K562 (cell line): ENCODE results near the gene LUC7L3. TPM values are rescaled to one million over a fixed set of nuclear protein-coding genes. Genes with fewer than 3 reads are reported as not detected.

Source experiments
- ATAC-seq: fragments of 200-7000 bp; cut with Tn5 transposase; 3 replicates; pipeline ENCODE4 v1.9.1; 2020; ENCODE audit warnings: moderate library complexity
- BruUV-seq: library from RNA; stranded (reverse); fragments of 400-500 nt; replicated peaks from 2 replicates; lab custom pipeline; 2021; lab: Mats Ljungman, UMichigan
- CTCF ChIA-PET: fragments of 300-600 bp; formaldehyde crosslinking; extraction: SDS; loops from one replicate; lab custom pipeline; 2021; ENCODE audit warnings: low intra/inter-chr PET ratio; lab: Yijun Ruan, JAX
- POLR2A ChIA-PET: fragments of 300-600, 350-650 bp; sonication (Branson Sonifier 250); formaldehyde crosslinking; extraction: SDS; loops from one replicate; lab custom pipeline; 2021; ENCODE audit warnings: antibody characterized with exemption, inconsistent platforms; lab: Yijun Ruan, JAX
- DNase-seq, 4 experiments: peaks; one replicate each; pipeline versions ENCODE4 v3.0.0 to v3.0.0-alpha.2; 2011 to 2018; ENCODE audit warnings: low spot score in 3 of 4, mixed read lengths in 3 of 4; ENCODE audit errors: extremely low read depth in 1 of 4
- FAIRE-seq: peaks from 2 replicates; lab custom pipeline; 2011; peaks lifted over from hg19 to GRCh38; lab: Jason Lieb, UNC
- H2AFZ ChIP-seq: 2 replicates; pipeline ENCODE4 v1.6.0; 2011; ENCODE audit warnings: low read depth, low read length, control low read depth, inconsistent platforms
- H3K27ac ChIP-seq: fragments of 200-600 bp; 3 replicates; pipeline ENCODE4 v1.8.0; 2011; ENCODE audit warnings: low read depth, mild to moderate bottlenecking, control low read depth, inconsistent platforms, low read length, moderate library complexity, mixed read lengths; ENCODE audit errors: extremely low read depth
- H3K27me3 ChIP-seq, 2 experiments: fragments of 300-600 bp in 1 of 2; 2 replicates in 1 of 2; 3 replicates in 1 of 2; pipeline versions ENCODE4 v1.6.0 to v1.8.0; 2011; ENCODE audit warnings: inconsistent platforms in 2 of 2, low read length in 2 of 2, mild to moderate bottlenecking in 1 of 2, mixed read lengths in 1 of 2, moderate library complexity in 1 of 2; ENCODE audit not compliant: control insufficient read depth in 2 of 2, insufficient read depth in 2 of 2
- H3K36me3 ChIP-seq: fragments of 300-600 bp; 3 replicates; pipeline ENCODE4 v1.8.0; 2011; ENCODE audit warnings: mild to moderate bottlenecking, low read length, inconsistent platforms; ENCODE audit not compliant: control insufficient read depth, insufficient read depth
- H3K4me1 ChIP-seq, 2 experiments: fragments of 200-600 bp in 1 of 2; replicated peaks in 1 of 2; 2 replicates in 1 of 2; 3 replicates in 1 of 2; pipeline versions ENCODE4 v1.5.1 to v1.8.0; 2011; ENCODE audit warnings: inconsistent platforms in 2 of 2, low read length in 2 of 2, mild to moderate bottlenecking in 1 of 2, mixed read lengths in 1 of 2, moderate library complexity in 1 of 2; ENCODE audit not compliant: control insufficient read depth in 2 of 2, insufficient read depth in 2 of 2
- H3K4me2 ChIP-seq: 2 replicates; pipeline ENCODE4 v1.6.1; 2011; ENCODE audit warnings: low read length, control low read depth, inconsistent platforms, mixed read lengths; ENCODE audit not compliant: insufficient read depth
- H3K4me3 ChIP-seq: fragments of 200-600 bp; sonication (generic), shearing (Covaris generic); 2 replicates; pipeline ENCODE4 v1.5.1; 2016; ENCODE audit warnings: control low read depth, inconsistent platforms
- H3K79me2 ChIP-seq: fragments of 200-600 bp; 3 replicates; pipeline ENCODE4 v1.8.0; 2011; ENCODE audit warnings: low read length, inconsistent platforms; ENCODE audit not compliant: control insufficient read depth, insufficient read depth
- H3K9ac ChIP-seq, 2 experiments: 2 replicates each; pipeline versions ENCODE4 v1.6.0 to v1.6.1; 2011; ENCODE audit warnings: low read depth in 2 of 2, low read length in 2 of 2, control low read depth in 1 of 2, inconsistent platforms in 1 of 2, mild to moderate bottlenecking in 1 of 2, mixed read lengths in 1 of 2; ENCODE audit not compliant: insufficient read depth in 1 of 2
- H3K9me1 ChIP-seq: one replicate; pipeline ENCODE4 v1.6.0; 2011; ENCODE audit warnings: inconsistent platforms, mild to moderate bottlenecking, low read length, moderate library complexity; ENCODE audit not compliant: control insufficient read depth, insufficient read depth
- H3K9me3 ChIP-seq: replicated peaks from 2 replicates; pipeline ENCODE4 v1.5.1; 2011; ENCODE audit warnings: low read depth, low read length, inconsistent platforms; ENCODE audit not compliant: control insufficient read depth, insufficient read depth
- H4K20me1 ChIP-seq: replicated peaks from 2 replicates; pipeline ENCODE4 v1.6.1; 2011; ENCODE audit warnings: low read length, inconsistent platforms, mixed read lengths; ENCODE audit not compliant: control insufficient read depth, insufficient read depth
- BRD9 ChIP-seq: fragments of 450-650 bp; IDR thresholded peaks from 2 replicates; pipeline ENCODE4 v1.6.1; 2018; ENCODE audit warnings: low read depth; ENCODE audit not compliant: partially characterized antibody
- C11orf30 ChIP-seq: fragments of 450-650 bp; IDR thresholded peaks from 2 replicates; pipeline ENCODE4 v1.6.1; 2016; ENCODE audit warnings: low read depth, mild to moderate bottlenecking
- CAMTA2 ChIP-seq: fragments of 250-450 bp; sonication (Bioruptor Pico); conservative IDR thresholded peaks from 2 replicates; pipeline ENCODE4 v1.5.1; 2022
- CBFA2T3 ChIP-seq: fragments of 450-650 bp; IDR thresholded peaks from 2 replicates; pipeline ENCODE4 v1.6.1; 2017
- HNRNPK ChIP-seq: fragments of 200-400 bp; formaldehyde crosslinking; IDR thresholded peaks from one replicate; pipeline ENCODE4 v1.6.1; 2018; ENCODE audit warnings: mild to moderate bottlenecking, low read depth, low read length; ENCODE audit not compliant: poor library complexity, severe bottlenecking
- MCM3 ChIP-seq: fragments of 450-650 bp; IDR thresholded peaks from 2 replicates; pipeline ENCODE4 v1.6.1; 2016
- MECOM ChIP-seq: fragments of 250-450 bp; sonication (Bioruptor Pico); IDR thresholded peaks from 2 replicates; pipeline ENCODE4 v1.8.0; 2022; ENCODE audit warnings: inconsistent platforms
- MTA1 ChIP-seq: fragments of 450-650 bp; IDR thresholded peaks from 2 replicates; pipeline ENCODE4 v1.6.1; 2017; ENCODE audit warnings: borderline replicate concordance
- NBN ChIP-seq: fragments of 450-650 bp; IDR thresholded peaks from 2 replicates; pipeline ENCODE4 v1.6.1; 2016; ENCODE audit warnings: low read depth, mild to moderate bottlenecking
- POLR2AphosphoS5 ChIP-seq: IDR thresholded peaks from 2 replicates; pipeline ENCODE4 v1.6.1; 2011; ENCODE audit warnings: mild to moderate bottlenecking, low read depth, low read length, moderate library complexity; ENCODE audit not compliant: control insufficient read depth, insufficient read depth
- SAFB2 ChIP-seq: fragments of 200-400 bp; formaldehyde crosslinking; IDR thresholded peaks from 2 replicates; pipeline ENCODE4 v1.6.1; 2018; ENCODE audit warnings: borderline replicate concordance, low read length, low read depth, moderate library complexity; ENCODE audit not compliant: severe bottlenecking
- SAP30 ChIP-seq: fragments of 200-600 bp; sonication (generic); IDR thresholded peaks from 2 replicates; pipeline ENCODE4 v1.6.1; 2012; ENCODE audit warnings: borderline replicate concordance, low read depth, mild to moderate bottlenecking, moderate library complexity, low read length, control low read depth, inconsistent platforms; ENCODE audit not compliant: insufficient read depth, poor library complexity, severe bottlenecking
- SMARCA4 ChIP-seq: fragments of 450-650 bp; IDR thresholded peaks from 2 replicates; pipeline ENCODE4 v1.6.1; 2016
- TEAD2 ChIP-seq: fragments of 450-650 bp; IDR thresholded peaks from 2 replicates; pipeline ENCODE4 v1.6.1; 2016; ENCODE audit warnings: missing genetic modification characterization, control low read depth, missing compliant biosample characterization
- TEAD4 ChIP-seq, 2 experiments: sonication (generic) in 1 of 2; formaldehyde crosslinking in 1 of 2; IDR thresholded peaks; 2 replicates each; pipeline versions ENCODE4 v1.6.1 to v1.8.0; 2012 to 2022; ENCODE audit warnings: borderline replicate concordance in 1 of 2, inconsistent platforms in 1 of 2, low read length in 1 of 2, mild to moderate bottlenecking in 1 of 2, missing genetic modification reagents in 1 of 2
- WGBS: fragments of 100-300 bp; shearing (Covaris generic); methylation state at CpG from one replicate; pipeline ENCODE4 v1.1.6; 2016; ENCODE audit warnings: low coverage, mixed read lengths; ENCODE audit not compliant: insufficient coverage; ENCODE audit errors: missing lambda C conversion rate; 5-methylcytosine and 5-hydroxymethylcytosine counted together
- in situ Hi-C: fragments of 300-500 bp; cut with MboI; formaldehyde crosslinking; loops from 4 replicates; pipeline ENCODE4 v1.15.0; 2018; ENCODE audit warnings: inconsistent platforms, mixed read lengths
- intact Hi-C: fragments of 100-400 bp; cut with micrococcal nuclease; formaldehyde crosslinking; loops from 2 replicates; pipeline ENCODE4 v1.14.2; 2022
- polyA plus RNA-seq, 8 experiments: library from polyadenylated mRNA; depleted of rRNA in 4 of 8; stranded (reverse) in 5 of 8; unstranded in 3 of 8; fragments of >200 nt; fragmentation: Nextera tagmentation in 2 of 8; fragmentation: Illumina TruSeq in 1 of 8; extraction: Ambion mirVana in 2 of 8; extraction: Trizol in 1 of 8; gene quantifications; 2 replicates each; pipeline versions ENCODE4 v1.2.1 to v1.2.3, GENCODE V29; 2011 to 2014; ENCODE audit warnings: inconsistent platforms in 1 of 8, missing spikeins in 1 of 8
- total RNA-seq, 7 experiments: library from RNA; depleted of rRNA in 6 of 7; stranded (reverse); fragments of >200 nt in 6 of 7; fragmentation: Illumina TruSeq in 2 of 7; extraction: Trizol in 2 of 7; gene quantifications; 2 replicates each; pipeline versions ENCODE4 v1.2.1 to v1.2.3, GENCODE V29; 2011 to 2021; ENCODE audit warnings: low replicate concordance in 1 of 7
- TF ChIP-seq, protein P1 (sequence below): sonication (generic); formaldehyde crosslinking; IDR thresholded peaks from 2 replicates; pipeline ENCODE4 v1.8.0; 2023; ENCODE audit warnings: mild to moderate bottlenecking, missing genetic modification reagents
- TF ChIP-seq, protein P2 (sequence below), 2 experiments: fragments of 450-650 bp in 1 of 2; sonication (generic) in 1 of 2; formaldehyde crosslinking; conservative IDR thresholded peaks; 2 replicates each; pipeline versions ENCODE4 v1.4.0 to v1.8.1; 2020 to 2022; ENCODE audit warnings: mild to moderate bottlenecking in 1 of 2, missing genetic modification reagents in 1 of 2

Gene LUC7L3
- total and polyA plus RNA-seq, 9 of the 15 experiments (the other 6 are each of a cell fraction or from before 2014, with no cell fraction given), result 80.8 to 284 (median 127) TPM

DNA sequence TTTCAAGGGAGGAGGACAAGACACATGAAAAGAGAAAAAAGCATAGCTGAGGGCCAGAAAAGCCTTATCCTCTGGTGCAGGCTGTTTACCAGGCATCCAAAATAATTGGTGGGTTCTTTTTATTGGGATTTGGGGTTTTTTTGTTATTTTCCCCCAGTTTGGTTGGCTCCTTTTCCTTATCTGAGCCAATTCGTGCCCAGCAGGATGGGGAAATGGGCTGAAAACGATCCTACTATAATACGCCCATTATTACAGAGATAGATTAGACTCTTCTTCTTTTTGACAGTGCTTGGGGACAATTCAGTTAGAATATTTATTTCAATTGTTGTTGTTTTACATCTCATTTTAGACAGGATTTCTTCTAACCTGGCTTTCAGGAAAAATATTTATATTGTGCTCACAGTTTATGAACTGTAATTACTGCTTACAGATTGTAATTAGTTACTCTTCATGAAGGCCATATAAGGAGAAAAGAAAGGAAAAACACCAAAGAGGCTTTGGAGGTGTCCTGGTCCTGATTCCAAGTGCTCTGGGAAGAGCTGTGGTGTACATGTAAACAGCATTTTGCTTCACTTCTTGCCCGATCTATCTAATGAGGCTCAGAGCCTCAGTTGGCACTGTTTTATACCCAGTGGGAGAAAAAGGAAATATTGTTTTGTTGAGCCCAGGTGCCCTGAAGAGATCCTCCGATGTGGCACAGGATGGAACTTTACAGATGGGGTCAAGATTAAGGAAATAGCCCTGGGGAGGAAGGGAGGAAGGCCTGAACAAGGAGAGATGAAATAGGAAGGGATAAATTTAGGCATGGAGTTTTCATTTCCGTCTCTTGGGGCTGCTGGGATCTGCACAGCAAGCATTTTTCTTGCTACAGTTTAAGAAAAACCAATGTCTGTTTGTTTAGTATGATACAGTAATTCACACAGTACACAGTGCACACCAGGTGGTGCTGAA lies 11.1 kb upstream of the LUC7L3 start:
- Histone ChIP-seq H3K9ac (peak overlapping the region; percentile 94 to 99), H4K20me1 (no peaks in the 10 kb centered on the region), H3K27ac (peak overlapping the region; percentile 95), H3K4me1 (peaks cover 15 to 20% of the 10 kb centered on the region in 2 experiments; a peak in 4 of 5 replicates), H3K4me2 (peak overlapping the region; percentile 94), H2AFZ (peak overlapping the region; percentile 92), H3K36me3 (peaks cover 23% of the 10 kb centered on the region), H3K9me3 (no peaks in the 10 kb centered on the region), H3K27me3 (no peaks in the 10 kb centered on the region), H3K9me1 (no peaks in the 10 kb centered on the region), H3K4me3 (peak overlapping the region; percentile 56), H3K79me2 (peaks cover 42% of the 10 kb centered on the region)
- DNase-seq (peak in 1 of 4 experiments; percentile 40), FAIRE-seq (peak; percentile 49), ATAC-seq (peak; percentile 6)
- CTCF ChIA-PET, result no interaction called here
- TSS peak; percentile 91 for BruUV-seq
- intact Hi-C loops (no loop called here), in situ Hi-C loops (no loop called here)
- POLR2A ChIA-PET, result interaction anchor here (0.7 to 1.4 kb wide), 9 partner anchors 9 to 158 kb away, joined by 3 to 12 read pairs (median 4); partner anchors contain the start of genes LUC7L3 and TOB1
- 1% methylated on average over 6 of the region's 6 CpGs for WGBS
- peak; percentile 4; the same call in 1 of the 2 replicates for TF ChIP-seq TEAD4 (IDR thresholded peaks at IDR 0.05; ENCODE audit: low read length)
- TF ChIP-seq TEAD4 (CRISPR knock-in tag; IDR thresholded peaks at IDR 0.05; ENCODE audit: borderline replicate concordance), result no peak
- TF ChIP-seq TEAD2 (tag), result no peak
- TF ChIP-seq POLR2AphosphoS5, result peak; percentile 56
- TF ChIP-seq CBFA2T3, result peak; percentile 40
- TF ChIP-seq MTA1, result no peak; the same call in 1 of the 2 replicates
- no peak for TF ChIP-seq MCM3
- no peak for TF ChIP-seq CAMTA2
- TF ChIP-seq MECOM, result no peak
- TF ChIP-seq, protein P1, sequence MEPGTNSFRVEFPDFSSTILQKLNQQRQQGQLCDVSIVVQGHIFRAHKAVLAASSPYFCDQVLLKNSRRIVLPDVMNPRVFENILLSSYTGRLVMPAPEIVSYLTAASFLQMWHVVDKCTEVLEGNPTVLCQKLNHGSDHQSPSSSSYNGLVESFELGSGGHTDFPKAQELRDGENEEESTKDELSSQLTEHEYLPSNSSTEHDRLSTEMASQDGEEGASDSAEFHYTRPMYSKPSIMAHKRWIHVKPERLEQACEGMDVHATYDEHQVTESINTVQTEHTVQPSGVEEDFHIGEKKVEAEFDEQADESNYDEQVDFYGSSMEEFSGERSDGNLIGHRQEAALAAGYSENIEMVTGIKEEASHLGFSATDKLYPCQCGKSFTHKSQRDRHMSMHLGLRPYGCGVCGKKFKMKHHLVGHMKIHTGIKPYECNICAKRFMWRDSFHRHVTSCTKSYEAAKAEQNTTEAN (CRISPR knock-in tag), result no peak
- TF ChIP-seq NBN, result peak; percentile 1; the same call in 1 of the 2 replicates
- TF ChIP-seq C11orf30, result peak; percentile 75; the same call in 1 of the 2 replicates
- peak; percentile 6 for TF ChIP-seq SAP30
- TF ChIP-seq HNRNPK, result no peak
- TF ChIP-seq, protein P2, sequence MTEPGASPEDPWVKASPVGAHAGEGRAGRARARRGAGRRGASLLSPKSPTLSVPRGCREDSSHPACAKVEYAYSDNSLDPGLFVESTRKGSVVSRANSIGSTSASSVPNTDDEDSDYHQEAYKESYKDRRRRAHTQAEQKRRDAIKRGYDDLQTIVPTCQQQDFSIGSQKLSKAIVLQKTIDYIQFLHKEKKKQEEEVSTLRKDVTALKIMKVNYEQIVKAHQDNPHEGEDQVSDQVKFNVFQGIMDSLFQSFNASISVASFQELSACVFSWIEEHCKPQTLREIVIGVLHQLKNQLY (CRISPR knock-in tag; conservative IDR thresholded peaks at IDR 0.05), result no peak
- peak; percentile 65 for TF ChIP-seq SMARCA4
- peak; percentile 80 for TF ChIP-seq BRD9
- no peak for TF ChIP-seq SAFB2
